ENCODE results near the gene PTGES2.

Gene PTGES2

DNA sequence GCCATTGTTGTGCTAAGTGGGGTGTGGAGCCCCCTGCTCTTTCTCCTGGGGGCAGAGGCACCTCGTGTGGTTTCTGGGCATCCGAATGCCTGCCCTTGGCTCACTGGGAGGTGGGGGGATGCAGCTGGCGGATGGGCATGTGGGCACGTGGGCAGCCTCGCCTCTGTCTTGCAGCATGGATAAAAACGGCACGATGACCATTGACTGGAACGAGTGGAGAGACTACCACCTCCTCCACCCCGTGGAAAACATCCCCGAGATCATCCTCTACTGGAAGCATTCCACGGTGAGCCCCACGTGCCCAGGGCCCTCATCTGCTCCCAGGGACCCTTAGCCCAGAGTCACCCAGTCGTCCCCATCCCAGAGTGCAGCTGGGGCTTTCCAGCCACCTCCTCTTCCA is 25.3 kb downstream of the PTGES2 start:
- no peak for DNase-seq

DNA sequence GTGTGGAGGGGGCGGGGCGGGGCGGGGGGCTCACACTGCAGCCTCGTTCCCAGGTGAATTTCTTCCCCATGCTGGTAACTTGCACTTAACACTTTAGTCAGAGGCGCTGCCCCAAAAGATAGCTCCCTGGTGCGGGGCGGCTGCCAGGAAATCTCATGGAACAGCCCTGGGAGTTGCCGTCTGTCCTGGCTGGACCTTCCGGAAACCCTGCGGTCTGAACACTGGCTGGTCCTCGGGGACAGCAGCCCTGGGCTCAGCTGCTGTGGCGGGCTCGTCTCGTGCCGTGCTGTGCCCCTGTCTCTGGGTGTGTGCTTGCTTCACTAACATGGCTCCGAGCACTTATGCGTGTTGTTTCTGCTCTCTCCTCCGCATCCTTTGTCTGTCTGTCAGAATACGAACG is 25.8 kb downstream of the PTGES2 start:
- no peak for DNase-seq

DNA sequence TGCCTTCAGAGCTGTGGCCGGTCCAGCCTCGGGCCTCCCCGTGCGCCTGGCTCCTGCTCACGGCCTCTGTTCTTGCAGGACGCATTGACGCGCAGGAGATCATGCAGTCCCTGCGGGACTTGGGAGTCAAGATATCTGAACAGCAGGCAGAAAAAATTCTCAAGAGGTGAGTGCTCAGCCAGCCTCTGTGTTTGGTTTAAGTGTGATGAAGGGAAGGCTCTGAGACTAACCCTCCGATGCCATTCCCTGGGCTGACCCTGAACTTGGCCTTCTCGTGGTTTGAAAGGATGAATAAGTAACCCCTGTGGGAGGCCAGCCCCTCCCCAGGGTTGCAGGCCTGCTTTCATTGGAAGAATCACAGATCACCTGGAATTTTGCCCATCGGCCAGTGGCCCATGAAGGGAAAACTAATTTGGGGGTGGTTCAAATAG is 26.3 kb downstream of the PTGES2 start:
- DNase-seq = no peak

DNA sequence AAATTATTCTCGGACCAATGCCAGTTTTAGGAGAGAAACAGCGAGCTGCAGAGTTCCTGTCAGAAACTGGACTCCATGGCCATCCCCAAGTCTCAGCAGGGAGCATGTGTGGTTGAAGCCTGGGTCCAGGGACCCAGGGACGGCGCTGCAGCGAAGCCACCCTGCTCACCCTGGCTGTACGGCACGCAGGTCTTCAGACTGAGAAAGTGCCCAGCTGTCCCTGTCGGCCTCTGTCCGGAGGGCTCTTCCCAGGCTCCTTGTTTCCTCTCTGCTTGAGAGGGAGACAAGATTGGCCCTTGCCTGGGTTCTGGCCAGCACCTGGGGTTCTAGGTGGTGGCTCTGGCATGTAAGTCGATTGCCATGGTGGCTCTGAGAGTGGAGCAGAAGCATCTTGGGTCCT is 26.9 kb downstream of the PTGES2 start:
- no peak for DNase-seq

DNA sequence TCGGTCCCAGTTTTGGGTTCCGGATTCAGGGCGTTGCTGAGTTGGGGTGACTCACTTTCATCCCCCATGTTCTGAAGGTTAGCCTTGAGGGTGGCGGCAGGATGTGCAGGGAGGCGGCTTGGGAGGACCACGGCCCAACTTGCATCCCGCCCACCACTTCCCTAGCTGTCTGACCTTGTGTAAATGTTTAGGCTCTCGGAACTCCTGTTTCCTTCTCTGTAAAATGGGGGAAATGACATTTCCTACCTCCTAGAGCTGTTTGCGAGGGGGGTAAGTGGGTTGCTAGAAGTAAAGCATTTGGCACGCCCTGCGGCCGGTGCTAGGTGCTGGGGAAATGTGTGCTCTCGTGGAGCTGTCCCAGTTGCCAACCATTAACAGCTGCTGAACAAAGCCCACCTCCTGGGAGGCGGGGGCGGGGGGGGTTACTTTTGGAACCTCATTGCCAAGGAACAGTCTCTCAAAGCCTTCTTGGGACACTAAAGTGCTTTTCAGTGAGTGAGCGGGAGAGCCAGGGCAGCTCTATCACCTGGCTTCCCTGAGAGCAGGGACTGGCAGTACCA is 27.5 kb downstream of the PTGES2 start:
- no peak for DNase-seq

DNA sequence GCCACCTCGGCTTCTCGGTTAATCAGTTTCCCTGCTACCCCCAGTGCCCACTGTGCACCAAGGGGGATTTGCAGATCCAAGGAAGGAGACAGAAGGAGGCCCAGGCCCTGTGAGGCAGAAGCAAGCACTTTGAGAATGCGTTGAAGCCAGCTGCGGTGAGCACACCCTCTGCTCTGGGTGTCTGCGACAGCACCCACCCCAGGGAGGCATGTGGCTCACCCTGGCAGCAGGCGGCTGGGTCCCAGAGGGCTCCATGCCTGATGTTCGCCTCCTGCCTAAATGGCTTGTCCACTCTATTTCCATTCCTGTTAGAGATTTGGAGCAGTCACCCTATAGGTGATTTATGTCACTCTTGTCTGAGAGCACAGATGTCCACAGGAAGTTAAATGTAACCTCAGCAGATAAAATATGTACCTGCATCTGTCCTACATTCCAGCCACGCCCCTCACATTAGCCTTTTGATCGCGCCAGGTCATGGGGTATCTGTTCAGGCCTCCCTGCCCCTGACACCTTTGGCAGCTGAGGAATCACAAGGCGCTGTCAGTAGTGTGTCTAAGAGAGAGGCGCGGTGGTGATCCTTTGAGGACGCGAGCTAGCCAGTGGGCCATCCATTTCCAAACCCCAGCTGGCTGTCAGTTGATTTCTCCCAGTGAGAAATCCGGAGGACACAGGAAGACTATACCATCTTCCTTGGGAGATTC is 28.1 kb downstream of the PTGES2 start:
- DNase-seq = no peak

DNA sequence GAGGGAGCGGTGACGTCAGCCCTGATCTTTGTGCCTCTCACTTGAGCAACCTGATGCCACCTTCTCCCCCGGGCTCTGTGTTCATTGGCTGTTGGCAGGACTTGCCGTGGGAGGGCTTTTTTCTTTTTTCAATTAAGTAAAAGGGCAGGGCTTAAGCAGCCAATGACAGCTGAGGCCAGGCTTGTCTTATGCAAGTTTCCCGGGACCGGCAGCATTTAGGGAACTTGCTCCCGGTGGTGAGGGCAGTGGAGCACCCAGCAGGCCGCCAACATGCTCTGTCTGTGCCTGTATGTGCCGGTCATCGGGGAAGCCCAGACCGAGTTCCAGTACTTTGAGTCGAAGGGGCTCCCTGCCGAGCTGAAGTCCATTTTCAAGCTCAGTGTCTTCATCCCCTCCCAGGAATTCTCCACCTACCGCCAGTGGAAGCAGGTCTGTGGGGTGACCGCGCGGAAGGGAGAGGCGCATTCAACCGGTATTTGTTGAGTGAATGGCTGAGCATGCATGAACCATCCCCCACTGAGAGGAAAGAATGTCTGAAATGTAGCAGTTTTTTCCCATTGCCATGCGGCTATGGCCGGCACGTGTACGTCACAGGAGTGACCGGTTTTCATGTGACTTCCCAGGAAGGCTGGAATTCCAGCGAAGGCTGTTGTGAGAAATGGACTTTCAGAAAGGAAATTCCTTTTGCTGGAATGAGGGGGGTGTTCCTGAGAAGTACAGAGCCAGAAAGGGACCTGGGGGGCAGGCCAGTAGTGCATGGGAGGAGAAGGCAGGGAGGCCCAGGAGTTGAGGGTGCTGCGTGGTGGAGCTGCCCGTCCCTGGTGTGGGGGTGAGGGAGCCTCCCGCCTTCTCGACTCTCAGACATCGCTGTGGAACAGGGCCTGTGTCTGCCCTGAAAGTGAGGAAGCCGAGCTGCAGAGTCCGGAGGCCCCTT is 29.0 kb downstream of the PTGES2 start:
- DNase-seq = peak; percentile 21 to 47

DNA sequence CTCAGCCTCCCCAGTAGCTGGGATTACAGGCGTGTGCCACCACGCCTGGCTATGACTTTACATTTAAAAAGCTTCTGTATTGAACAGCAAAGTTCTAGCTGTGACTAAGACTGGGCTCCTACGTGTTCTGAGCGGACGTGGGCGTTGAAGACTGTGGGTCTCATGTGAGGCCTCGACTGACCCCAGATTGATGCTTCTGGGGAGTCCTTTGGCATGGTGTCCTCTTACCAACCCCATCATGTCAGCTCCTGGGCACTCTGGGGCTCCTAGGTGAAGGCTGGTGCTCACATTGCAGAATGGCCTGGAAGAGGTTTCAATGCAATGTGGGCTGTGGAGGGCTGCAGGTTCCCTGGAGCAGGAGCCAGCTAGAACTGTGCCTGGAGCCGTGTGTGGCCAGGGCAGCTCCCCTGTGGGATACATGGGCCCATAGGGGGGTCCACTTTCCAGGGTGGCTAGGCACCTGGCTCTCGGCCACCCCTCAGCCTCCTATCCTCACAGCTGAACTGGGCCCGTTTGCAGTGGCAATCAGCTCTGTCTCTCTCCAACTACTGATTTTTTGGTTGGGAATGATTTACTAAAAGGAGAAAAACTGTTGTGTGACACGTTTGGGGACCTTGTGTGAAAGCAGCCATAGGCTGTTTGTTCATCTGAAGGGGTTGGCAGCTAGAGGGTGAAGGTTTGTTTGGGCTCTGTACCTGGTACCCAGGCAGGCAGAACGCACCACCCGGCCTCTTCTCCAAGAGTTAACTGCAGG is 29.8 kb downstream of the PTGES2 start:
- DNase-seq = no peak

DNA sequence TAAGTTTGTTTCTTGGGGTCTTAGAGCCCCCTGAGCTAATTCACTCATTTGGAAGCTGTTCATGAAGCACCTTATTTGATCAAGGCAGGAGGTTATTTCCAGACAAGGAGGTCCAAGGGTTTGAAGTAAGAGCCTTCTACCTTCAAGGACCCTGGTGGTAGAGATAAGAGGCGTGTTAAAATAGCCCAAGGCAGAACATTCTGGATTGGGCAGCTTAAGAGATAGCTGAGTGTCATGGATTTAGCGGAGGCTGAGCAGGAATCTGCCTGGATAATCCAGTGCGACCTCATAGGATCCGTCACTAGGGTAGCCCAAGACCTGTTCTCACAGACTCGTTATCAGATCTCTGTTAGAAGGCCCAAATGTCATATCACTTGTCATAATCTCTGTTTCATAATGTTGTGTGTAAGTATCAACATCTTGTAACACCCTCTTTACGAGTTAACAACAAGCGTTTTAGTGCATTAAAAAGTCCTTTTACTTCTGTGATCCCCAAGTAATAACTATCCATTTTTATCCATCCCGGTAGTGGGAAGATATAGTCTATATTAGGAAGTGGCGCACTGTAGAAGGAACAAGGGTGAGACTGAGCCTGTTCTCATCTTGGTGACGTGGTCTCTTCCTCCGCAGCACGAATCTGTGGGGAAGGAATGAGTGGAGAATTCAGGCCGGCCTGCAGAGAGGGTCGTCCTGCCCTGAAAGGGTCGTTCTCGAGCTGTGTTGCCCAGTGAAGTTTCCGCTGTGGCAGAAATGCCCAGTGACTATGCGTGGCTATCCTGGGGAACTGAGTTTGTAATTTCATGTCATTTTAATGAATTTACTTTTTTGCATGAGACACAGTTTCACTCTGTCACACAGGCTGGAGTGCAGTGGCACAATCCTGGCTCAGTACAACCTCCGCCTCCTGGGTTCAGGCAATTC is 30.7 kb downstream of the PTGES2 start:
- no peak for DNase-seq

DNA sequence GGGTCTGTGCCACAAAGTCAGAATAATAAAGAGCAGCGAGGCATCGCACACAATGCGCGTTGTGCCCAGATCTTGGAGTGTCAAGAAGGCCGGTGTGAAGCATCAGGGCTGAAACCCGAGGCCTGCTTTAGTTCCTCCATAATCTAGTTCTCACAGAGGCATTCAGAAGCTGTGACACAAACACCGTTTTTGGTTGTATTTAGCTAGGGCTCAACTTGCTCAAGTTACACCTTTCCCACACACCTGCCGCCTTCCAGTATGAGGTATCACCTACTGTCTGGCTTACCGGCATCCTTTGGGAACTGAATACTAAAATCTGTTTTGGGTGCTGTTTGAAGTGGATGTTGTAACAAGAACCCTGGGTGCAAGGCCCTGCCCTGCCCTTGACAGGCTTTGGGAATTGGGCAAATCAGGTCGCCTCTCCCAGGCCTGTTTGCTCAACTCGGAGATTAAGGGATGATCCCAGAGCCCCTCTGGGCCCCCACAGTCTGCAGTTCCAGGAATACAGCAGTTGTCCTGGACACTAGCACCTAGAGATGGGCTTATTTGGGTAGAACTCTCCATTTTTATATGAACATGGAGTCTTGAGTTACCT is 32.5 kb downstream of the PTGES2 start:
- DNase-seq = no peak

DNA sequence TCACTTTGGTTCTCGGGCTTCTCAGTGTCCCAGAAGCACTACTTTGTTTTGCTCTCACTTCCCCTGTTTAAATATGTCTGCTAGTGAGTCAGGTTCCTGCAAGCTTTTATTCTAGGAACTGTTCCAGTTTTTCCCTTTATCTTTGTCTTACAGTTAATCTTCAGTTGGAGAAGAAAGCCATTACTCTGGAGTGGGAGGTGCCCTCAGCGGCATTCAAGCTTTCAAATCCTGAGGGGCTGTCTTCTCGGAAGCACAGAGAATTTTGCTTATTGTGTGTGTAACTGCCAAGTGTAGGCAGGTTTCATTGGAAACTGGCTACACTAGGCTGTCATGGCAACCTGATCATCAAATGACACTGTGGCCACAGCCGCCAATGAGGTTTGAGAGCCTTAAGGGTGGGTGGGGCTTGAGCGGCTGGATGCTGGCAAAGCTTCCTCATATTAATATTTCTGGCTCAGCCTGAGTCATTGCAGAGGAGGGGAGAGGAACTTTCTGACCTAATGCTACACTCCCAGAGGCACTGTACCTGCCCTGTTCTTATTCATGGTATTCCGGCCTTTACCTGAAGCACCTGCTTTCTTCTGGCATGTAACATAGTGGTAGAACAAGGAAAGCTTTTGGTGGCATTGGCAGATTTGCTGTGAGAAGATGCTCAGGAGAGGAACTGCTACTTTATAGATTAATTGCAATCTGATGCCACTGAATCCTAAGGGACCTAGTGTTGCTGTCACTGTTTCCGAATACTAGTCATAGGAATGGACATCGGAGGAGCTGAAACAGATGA is 33.2 kb downstream of the PTGES2 start:
- peak in 1 of 2 experiments; percentile 14 for DNase-seq

DNA sequence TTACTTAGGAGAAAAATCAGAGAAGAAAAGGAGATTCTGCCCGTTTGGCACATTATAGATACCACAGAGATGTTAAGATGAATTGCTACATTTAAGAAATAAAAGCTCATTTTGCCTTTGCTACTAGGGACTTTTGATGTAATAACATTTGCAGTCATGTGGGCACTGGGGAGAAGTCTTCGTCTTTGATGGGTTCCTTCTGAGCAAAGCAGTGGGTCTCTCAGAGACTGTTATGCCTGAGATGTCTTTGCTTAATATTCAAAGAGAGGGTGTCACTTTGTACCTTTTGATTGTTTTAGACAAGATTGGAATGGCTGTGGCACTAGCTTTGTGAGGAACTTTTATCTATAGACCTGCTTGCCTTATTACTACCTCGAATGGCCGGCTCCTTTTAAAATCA is 34.5 kb downstream of the PTGES2 start:
- DNase-seq = no peak

DNA sequence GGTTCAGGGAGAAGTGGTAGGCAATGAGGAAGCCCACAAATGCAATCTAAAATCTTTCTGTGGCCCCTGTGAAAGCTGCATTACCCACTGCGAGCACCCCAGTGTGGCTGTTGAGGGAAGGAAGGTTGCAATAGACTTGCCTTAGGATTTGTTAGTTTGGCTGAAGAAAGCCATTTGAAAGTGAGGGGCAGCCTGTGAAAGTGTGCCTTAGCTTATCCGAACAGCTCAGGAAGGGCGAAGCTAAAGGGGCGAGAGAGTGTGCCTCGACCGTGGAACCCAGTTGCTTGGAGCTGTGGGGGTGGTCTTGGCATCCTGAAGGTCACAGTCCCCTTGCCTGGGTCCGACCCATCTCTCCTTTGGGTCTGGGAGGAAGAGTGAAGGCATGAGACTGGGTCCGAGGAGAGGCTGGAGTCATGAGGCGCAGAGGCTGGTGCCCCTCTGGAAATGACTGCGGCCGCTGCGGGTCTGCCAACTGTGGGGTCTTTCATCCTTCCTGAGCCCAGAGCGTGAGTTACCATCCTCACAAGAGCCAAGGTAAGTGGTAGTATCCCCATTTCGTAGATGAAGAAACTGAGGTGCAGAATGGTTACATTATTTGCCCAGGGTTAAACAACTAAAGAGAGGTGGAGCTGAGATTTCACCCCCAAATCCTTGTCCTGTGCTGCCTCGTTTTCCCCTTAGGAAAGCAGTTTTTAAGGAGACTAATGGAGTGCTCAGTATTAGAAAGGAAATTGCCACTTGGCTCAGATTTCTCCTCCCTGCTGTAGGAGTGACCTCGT is 35.1 kb downstream of the PTGES2 start:
- no peak for DNase-seq

DNA sequence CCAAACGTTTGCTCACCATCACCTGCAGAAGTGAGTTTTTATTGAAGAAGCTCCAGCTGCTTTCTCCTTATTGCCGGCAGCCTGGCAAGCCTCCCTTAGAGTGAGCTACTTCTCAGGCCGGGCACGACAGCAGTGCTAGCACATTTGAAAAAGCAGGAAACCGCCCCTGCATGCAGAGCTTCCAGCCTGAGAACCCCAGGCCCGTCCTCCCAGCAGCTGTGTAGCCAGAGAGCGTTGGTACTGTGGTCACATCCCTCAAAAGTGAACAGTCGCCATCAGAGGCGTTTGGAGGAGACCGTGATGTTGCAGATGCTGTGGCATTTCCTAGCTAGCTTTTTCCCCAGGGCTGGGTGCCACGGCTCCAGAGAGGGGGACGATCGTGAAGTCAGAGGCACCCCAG is 36.0 kb downstream of the PTGES2 start:
- DNase-seq = no peak

DNA sequence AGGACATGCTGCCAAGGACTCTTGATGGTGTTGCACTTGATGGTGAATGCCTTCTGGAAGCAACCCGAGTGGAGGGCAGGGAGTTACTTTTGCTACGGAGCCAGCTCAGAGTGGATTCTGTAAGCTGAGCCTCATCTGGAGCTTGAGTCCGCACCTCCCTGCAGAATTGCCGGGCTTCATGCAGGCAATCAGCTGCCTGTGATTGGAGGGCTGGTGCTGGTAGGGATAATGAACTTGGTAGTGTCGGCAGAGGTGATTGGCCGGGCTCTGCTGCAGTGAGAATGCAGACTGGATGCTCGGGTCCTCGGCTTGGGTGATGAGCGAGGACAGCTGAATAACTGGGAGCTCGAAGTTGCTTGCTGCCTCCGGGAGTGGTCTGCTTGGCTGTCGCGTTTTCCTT is 36.4 kb downstream of the PTGES2 start:
- no peak for DNase-seq

DNA sequence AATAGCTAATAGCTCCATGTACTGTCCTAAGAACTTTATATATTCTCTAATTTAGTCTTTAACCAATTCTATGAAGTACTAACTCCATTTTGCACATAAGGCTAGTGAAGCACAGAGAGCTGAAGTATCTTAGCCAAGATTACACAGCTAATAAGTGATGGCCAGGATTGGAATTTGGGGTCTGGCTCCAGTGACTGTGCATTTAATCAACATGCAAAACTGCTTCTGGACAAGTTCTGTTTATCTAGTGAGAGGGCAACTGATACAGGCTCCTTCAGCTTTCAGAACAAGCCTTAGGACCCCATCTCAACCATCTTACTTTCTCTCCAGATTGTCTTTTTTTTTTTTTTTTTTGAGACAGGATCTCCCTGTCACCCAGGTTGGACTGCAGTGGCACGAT is 38.2 kb downstream of the PTGES2 start:
- no peak for DNase-seq

DNA sequence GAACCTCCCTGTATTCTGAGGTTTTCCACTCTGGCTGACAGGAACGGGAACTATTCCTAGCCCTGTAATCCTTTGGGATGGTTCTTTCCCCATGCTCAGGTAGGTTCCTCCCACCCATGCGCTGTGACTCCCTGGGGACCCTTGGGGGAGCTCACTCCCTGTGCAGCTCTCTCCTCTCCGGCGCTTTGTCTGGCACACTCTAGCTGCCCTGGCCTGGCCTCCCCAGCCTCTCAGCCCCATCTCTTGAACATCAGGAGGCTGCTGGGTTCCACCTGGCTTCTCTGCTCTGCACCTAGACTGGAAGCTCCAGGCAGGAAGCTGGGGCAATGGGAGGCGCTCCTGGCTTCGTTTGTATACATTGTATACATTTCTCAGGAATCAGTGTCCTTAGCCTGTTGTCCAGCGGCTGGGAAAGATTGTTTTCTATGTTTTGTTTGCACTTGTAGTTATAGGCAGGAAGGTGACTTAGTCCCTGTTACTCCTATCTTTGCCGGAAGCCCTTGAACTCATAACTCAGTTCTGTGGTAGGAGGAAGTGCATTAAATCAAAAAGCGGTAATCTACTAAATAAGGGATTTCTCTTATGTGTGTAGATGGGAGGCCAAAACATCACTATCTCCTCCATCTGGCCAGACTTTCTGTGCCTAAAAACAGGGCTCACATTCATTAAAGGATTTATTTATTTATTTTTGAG is 39.1 kb downstream of the PTGES2 start:
- DNase-seq = no peak

DNA sequence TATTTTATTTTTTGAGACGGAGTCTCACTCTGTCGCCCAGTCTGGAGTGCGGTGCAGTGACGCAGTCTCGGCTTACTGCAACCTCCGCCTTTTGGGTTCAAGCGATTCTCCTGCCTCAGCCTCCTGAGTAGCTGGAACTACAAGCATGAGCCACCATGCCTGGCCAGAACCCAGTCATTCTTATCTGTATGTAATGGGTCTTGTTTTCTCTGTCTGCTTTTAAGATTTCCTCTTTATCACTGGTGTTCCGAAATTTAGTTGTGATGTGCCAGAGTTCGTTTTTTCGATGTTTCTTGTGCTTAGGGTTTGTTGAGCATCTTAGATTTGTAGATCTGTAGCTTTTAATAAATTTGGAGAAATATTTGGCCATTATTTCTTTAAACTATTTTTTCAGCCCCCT is 40.3 kb downstream of the PTGES2 start:
- no peak for DNase-seq

DNA sequence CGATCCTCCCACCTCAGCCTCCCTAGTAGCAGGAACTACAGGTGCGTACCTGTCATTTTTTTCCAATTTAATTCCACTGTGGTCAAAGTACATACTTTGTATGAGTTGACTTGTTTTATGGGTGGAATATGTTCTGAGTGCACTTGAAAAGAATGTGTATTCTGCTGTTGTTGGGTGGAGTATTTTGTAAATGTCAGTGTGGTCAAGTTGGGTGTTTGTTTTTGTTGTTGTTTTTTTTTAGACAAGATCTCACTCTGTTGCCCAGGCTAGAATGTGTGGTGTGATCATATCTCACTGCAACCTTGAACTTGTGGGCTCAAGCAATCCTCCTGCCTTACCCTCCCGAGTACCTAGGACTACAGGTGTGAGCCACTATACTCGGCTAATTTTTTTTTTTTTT is 41.6 kb downstream of the PTGES2 start:
- no peak for DNase-seq

All from NCI-H1930 (cell line).